WTC11 (cell line): ENCODE data around the gene ZC3H14. TPM values are rescaled to one million over a fixed set of nuclear protein-coding genes. Genes with fewer than 3 reads are reported as not detected.

Experiments
- ATAC-seq: fragments of 200-7000 bp; cut with Tn5 transposase; 2 replicates; pipeline ENCODE4 v1.10.0; 2021; ENCODE audit warnings: mild to moderate bottlenecking, moderate library complexity
- CTCF ChIA-PET: fragments of 300-600 bp; sonication (Branson Sonifier 250); formaldehyde crosslinking; loops from one replicate; lab custom pipeline; 2021; ENCODE audit warnings: antibody characterized with exemption; lab: Charles Lee
- POLR2A ChIA-PET: fragments of 350-600 bp; sonication (Branson Sonifier 250); formaldehyde crosslinking; loops from one replicate; lab custom pipeline; 2021; ENCODE audit warnings: antibody characterized with exemption; lab: Charles Lee
- DNase-seq: peaks from one replicate; pipeline ENCODE4 v3.0.0; 2021; ENCODE audit warnings: low spot score
- H3K27ac Mint-ChIP-seq: 2 replicates; pipeline ENCODE4 v1.8.0; 2021; ENCODE audit warnings: mixed read lengths
- H3K27me3 Mint-ChIP-seq: 2 replicates; pipeline ENCODE4 v1.8.0; 2021; ENCODE audit warnings: low read depth, mild to moderate bottlenecking, moderate library complexity, mixed read lengths
- H3K36me3 Mint-ChIP-seq: 2 replicates; pipeline ENCODE4 v1.8.0; 2021; ENCODE audit warnings: mixed read lengths
- H3K4me1 Mint-ChIP-seq: 2 replicates; pipeline ENCODE4 v1.8.0; 2022; ENCODE audit warnings: mixed read lengths
- H3K4me3 Mint-ChIP-seq: 2 replicates; pipeline ENCODE4 v1.8.0; 2021; ENCODE audit warnings: mild to moderate bottlenecking, moderate library complexity, mixed read lengths
- H3K9me3 Mint-ChIP-seq: 2 replicates; pipeline ENCODE4 v1.8.0; 2021; ENCODE audit warnings: mixed read lengths
- CREB1 ChIP-seq: sonication (generic); formaldehyde crosslinking; IDR thresholded peaks from 2 replicates; pipeline ENCODE4 v1.8.0; 2023; ENCODE audit warnings: mild to moderate bottlenecking, missing genetic modification reagents
- E2F1 ChIP-seq: sonication (generic); formaldehyde crosslinking; IDR thresholded peaks from 2 replicates; pipeline ENCODE4 v1.8.0; 2022; ENCODE audit warnings: mild to moderate bottlenecking, missing genetic modification reagents
- ERG ChIP-seq: fragments of 250-450 bp; sonication (Bioruptor Pico); IDR thresholded peaks from 2 replicates; pipeline ENCODE4 v1.8.0; 2021; ENCODE audit warnings: mild to moderate bottlenecking
- FOXJ3 ChIP-seq: sonication (generic); formaldehyde crosslinking; IDR thresholded peaks from 2 replicates; pipeline ENCODE4 v1.9.0; 2021; ENCODE audit warnings: missing genetic modification reagents, mild to moderate bottlenecking, borderline replicate concordance
- FOXP4 ChIP-seq: sonication (generic); formaldehyde crosslinking; IDR thresholded peaks from 2 replicates; pipeline ENCODE4 v1.8.0; 2022; ENCODE audit warnings: mild to moderate bottlenecking, missing genetic modification reagents
- MLX ChIP-seq: sonication (generic); formaldehyde crosslinking; IDR thresholded peaks from 2 replicates; pipeline ENCODE4 v1.8.1; 2023; ENCODE audit warnings: mild to moderate bottlenecking, missing genetic modification reagents, moderate library complexity
- NFATC4 ChIP-seq: fragments of 250-450 bp; sonication (Bioruptor Pico); IDR thresholded peaks from 2 replicates; pipeline ENCODE4 v1.9.0; 2021; ENCODE audit warnings: mild to moderate bottlenecking
- NFE2L1 ChIP-seq: sonication (generic); formaldehyde crosslinking; IDR thresholded peaks from 2 replicates; pipeline ENCODE4 v1.8.1; 2023; ENCODE audit warnings: missing genetic modification reagents
- OVOL2 ChIP-seq: fragments of 250-450 bp; sonication (Bioruptor Pico); IDR thresholded peaks from 2 replicates; pipeline ENCODE4 v1.9.0; 2021; ENCODE audit warnings: mild to moderate bottlenecking, borderline replicate concordance
- PREB ChIP-seq: sonication (generic); formaldehyde crosslinking; IDR thresholded peaks from 2 replicates; pipeline ENCODE4 v1.8.1; 2022; ENCODE audit warnings: mild to moderate bottlenecking, missing genetic modification reagents, moderate library complexity, borderline replicate concordance
- PRRX2 ChIP-seq: fragments of 250-450 bp; sonication (Bioruptor Pico); IDR thresholded peaks from 2 replicates; pipeline ENCODE4 v1.8.0; 2021; ENCODE audit warnings: mild to moderate bottlenecking
- RORB ChIP-seq: fragments of 250-450 bp; sonication (Bioruptor Pico); IDR thresholded peaks from 2 replicates; pipeline ENCODE4 v1.9.0; 2021; ENCODE audit warnings: mild to moderate bottlenecking
- SMAD4 ChIP-seq: sonication (generic); formaldehyde crosslinking; IDR thresholded peaks from 2 replicates; pipeline ENCODE4 v1.8.0; 2022; ENCODE audit warnings: mild to moderate bottlenecking, missing genetic modification reagents
- SOX15 ChIP-seq: fragments of 250-450 bp; sonication (Bioruptor Pico); IDR thresholded peaks from 2 replicates; pipeline ENCODE4 v1.9.0; 2021; ENCODE audit warnings: mild to moderate bottlenecking
- STAT6 ChIP-seq: sonication (generic); formaldehyde crosslinking; conservative IDR thresholded peaks from 2 replicates; pipeline ENCODE4 v1.8.1; 2023; ENCODE audit warnings: mild to moderate bottlenecking, low read depth, missing genetic modification reagents, moderate library complexity
- TCF7 ChIP-seq: sonication (generic); formaldehyde crosslinking; IDR thresholded peaks from 2 replicates; pipeline ENCODE4 v1.8.0; 2022; ENCODE audit warnings: mild to moderate bottlenecking, low read depth, missing genetic modification reagents, moderate library complexity
- TEAD1 ChIP-seq: sonication (generic); formaldehyde crosslinking; IDR thresholded peaks from 2 replicates; pipeline ENCODE4 v1.8.0; 2022; ENCODE audit warnings: mild to moderate bottlenecking, missing genetic modification reagents
- TP53 ChIP-seq: sonication (generic); formaldehyde crosslinking; IDR thresholded peaks from 2 replicates; pipeline ENCODE4 v1.8.1; 2023; ENCODE audit warnings: mild to moderate bottlenecking, missing genetic modification reagents
- USF1 ChIP-seq: sonication (generic); formaldehyde crosslinking; IDR thresholded peaks from 2 replicates; pipeline ENCODE4 v1.8.0; 2022; ENCODE audit warnings: mild to moderate bottlenecking, missing genetic modification reagents
- ZBTB21 ChIP-seq: sonication (generic); formaldehyde crosslinking; IDR thresholded peaks from 2 replicates; pipeline ENCODE4 v1.8.1; 2023; ENCODE audit warnings: mild to moderate bottlenecking, missing genetic modification reagents, borderline replicate concordance
- ZMAT4 ChIP-seq: fragments of 250-450 bp; sonication (Bioruptor Pico); IDR thresholded peaks from 2 replicates; pipeline ENCODE4 v1.9.0; 2021; ENCODE audit warnings: mild to moderate bottlenecking
- ZNF396 ChIP-seq: fragments of 250-450 bp; sonication (Bioruptor Pico); IDR thresholded peaks from 2 replicates; pipeline ENCODE4 v1.8.0; 2021; ENCODE audit warnings: mild to moderate bottlenecking, moderate library complexity, borderline replicate concordance
- total RNA-seq: library from RNA; stranded (reverse); gene quantifications from 3 replicates; pipeline ENCODE4 v1.2.3, GENCODE V29; 2021

Gene ZC3H14
- total RNA-seq, 1 experiment from 2014 or later, result 64.9 TPM

- DNase-seq (no peak), ATAC-seq (no peak)
- H3K27ac Mint-ChIP-seq, result no peak overlapping the region
- ChIA-PET CTCF (no interaction called here), POLR2A (no interaction called here)
- H3K36me3 Mint-ChIP-seq, result 0 out of 2 replicates have a peak, but pooled peaks cover 3% of the 10 kb centered on the region
- no peak for TF ChIP-seq SOX15 (CRISPR knock-in tag)
- no peak for TF ChIP-seq CREB1 (CRISPR knock-in tag)
- TF ChIP-seq NFE2L1 (CRISPR knock-in tag), result no peak
- no peak for TF ChIP-seq FOXJ3
- TF ChIP-seq PRRX2 (CRISPR knock-in tag), result no peak
- no peak for TF ChIP-seq SMAD4 (CRISPR knock-in tag)
- no peak for TF ChIP-seq TP53
- no peak for TF ChIP-seq USF1 (CRISPR knock-in tag)
- TF ChIP-seq, all 79 proteins: peak for 0
- no peaks in the 10 kb centered on the region for H3K27me3 Mint-ChIP-seq
- H3K9me3 Mint-ChIP-seq, result no peaks in the 10 kb centered on the region
- H3K4me3 Mint-ChIP-seq, result no peak overlapping the region
- no peaks in the 10 kb centered on the region for H3K4me1 Mint-ChIP-seq
Measured at GRCh38 chr14:88516861-88517357, 45.9 kb upstream of the ZC3H14 start.

- DNase-seq (no peak), ATAC-seq (no peak)
- Mint-ChIP-seq H3K9me3 (no peaks in the 10 kb centered on the region), H3K27ac (no peak overlapping the region), H3K27me3 (no peaks in the 10 kb centered on the region), H3K36me3 (0 out of 2 replicates have a peak, but pooled peaks cover 3% of the 10 kb centered on the region), H3K4me3 (no peak overlapping the region), H3K4me1 (no peaks in the 10 kb centered on the region)
- TF ChIP-seq ZNF396 (no peak), E2F1 (CRISPR knock-in tag) (no peak)
- ChIA-PET POLR2A (no interaction called here), CTCF (no interaction called here)
Measured at GRCh38 chr14:88518592-88519512, 44.0 kb upstream of the ZC3H14 start.

- no peak for ATAC-seq
- DNase-seq, result no peak
- Mint-ChIP-seq H3K27ac (no peak overlapping the region), H3K27me3 (no peaks in the 10 kb centered on the region), H3K36me3 (no peaks in the 10 kb centered on the region), H3K4me1 (no peaks in the 10 kb centered on the region), H3K4me3 (no peak overlapping the region), H3K9me3 (no peaks in the 10 kb centered on the region)
- POLR2A ChIA-PET, result no interaction called here
- CTCF ChIA-PET, result no interaction called here
- TF ChIP-seq ZBTB21 (CRISPR knock-in tag), result no peak
- TF ChIP-seq ERG (CRISPR knock-in tag), result no peak
- no peak for TF ChIP-seq STAT6 (CRISPR knock-in tag)
- no peak for TF ChIP-seq MLX
- no peak for TF ChIP-seq PREB
- TF ChIP-seq RORB, result no peak
- no peak for TF ChIP-seq FOXP4 (CRISPR knock-in tag)
- no peak for TF ChIP-seq TEAD1 (CRISPR knock-in tag)
- TF ChIP-seq PRRX2 (CRISPR knock-in tag), result no peak
- TF ChIP-seq NFATC4 (CRISPR knock-in tag), result no peak
- TF ChIP-seq ZMAT4 (CRISPR knock-in tag), result no peak
- TF ChIP-seq OVOL2 (CRISPR knock-in tag), result no peak
- TF ChIP-seq SOX15 (CRISPR knock-in tag), result no peak
- TF ChIP-seq TCF7 (CRISPR knock-in tag), result no peak
Measured at GRCh38 chr14:88519907-88520306, 42.9 kb upstream of the ZC3H14 start.
